ENCODE results near the gene LATS2. TPM values are rescaled to one million over a fixed set of nuclear protein-coding genes. Genes with fewer than 3 reads are reported as not detected.

The LATS2 gene
- total and polyA plus RNA-seq, 2 of the 8 experiments (the other 6 are each of a cell fraction or from before 2014, with no cell fraction given): 8.3 to 26.2 TPM

DNA sequence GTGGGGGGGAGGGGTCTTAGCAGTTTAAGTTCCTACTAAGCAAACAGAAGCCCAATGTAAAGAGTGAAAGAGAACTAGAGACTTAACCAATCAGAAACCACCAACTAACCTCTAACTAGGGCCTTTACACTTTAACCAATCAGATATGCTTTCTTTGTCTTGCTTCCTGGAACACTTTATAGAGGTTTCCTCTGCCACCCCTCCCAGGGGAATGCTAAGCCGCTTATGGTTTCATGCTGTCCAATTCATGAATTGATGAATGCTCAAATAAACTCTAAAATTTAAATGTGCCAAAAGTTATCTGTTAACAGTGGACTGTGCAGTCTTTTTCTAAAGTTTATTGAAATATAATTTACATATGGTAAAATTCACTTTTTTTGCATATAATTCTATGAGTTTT is 33.9 kb upstream of the LATS2 start (continued):
- TF ChIP-seq, protein P1, sequence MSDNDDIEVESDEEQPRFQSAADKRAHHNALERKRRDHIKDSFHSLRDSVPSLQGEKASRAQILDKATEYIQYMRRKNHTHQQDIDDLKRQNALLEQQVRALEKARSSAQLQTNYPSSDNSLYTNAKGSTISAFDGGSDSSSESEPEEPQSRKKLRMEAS (IDR thresholded peaks at IDR 0.05): no peak
